ENCODE results near the gene CPLANE1.
"Not testable (repeated sequence)": the region's sequence is repeated elsewhere in the genome, so short reads cannot be mapped to it uniquely, and the experiment has no call there.

The CPLANE1 gene

DNA sequence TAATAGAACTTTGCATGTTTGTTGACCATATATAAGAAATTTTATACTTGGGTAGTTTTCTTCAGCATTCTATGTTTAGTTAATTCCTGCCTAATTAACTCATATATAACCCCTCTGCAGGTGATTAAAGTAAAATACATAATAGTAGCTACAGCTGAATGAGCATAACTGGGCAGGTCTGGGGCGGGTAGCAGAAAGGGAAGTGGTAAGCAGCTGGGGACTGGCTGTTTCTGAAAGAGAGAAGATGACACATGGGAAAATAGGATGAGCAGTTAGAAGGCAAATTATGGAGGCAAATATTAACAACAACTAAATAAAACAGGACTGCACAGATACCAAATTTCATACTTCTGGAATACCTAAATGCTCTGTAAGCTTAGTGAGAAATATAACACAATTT lies 128.1 kb downstream of the CPLANE1 start:
- H3K9me3 ChIP-seq (ENCODE audit: control insufficient read depth, low read length), result no peaks in the 10 kb centered on the region
- peaks cover 4% of the 10 kb centered on the region for H3K4me1 ChIP-seq (ENCODE audit: control insufficient read depth, insufficient read depth, low read length)
- DNase-seq (ENCODE audit: low read depth), result no peak
- H3K9ac ChIP-seq (ENCODE audit: low read length), result no peak overlapping the region
- H3K36me3 ChIP-seq (ENCODE audit: control insufficient read depth, insufficient read depth, low read length, severe bottlenecking), result peaks cover 65% of the 10 kb centered on the region
- H3K4me3 ChIP-seq (ENCODE audit: low read length), result no peak overlapping the region
- no peaks in the 10 kb centered on the region for H3K27me3 ChIP-seq (replicated peaks; ENCODE audit: control insufficient read depth, insufficient read depth, low read length)

DNA sequence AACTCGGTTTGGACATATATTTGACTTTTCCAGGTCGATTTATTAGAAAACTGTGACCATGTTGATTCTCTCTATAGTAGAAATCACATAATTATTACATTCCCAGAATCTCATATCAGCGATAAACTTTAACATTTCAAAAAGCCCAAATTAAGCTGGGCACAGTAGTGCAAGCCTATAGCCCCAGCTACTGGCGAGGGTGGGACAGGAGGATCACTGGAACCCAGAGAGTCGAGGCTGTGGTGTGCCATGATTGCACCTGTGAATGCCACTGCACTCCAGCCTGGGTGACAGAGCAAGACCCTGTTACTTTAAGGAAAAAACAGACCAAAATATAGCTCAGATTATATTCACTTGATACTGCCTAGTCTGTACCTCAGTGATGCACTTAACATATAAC lies 128.9 kb downstream of the CPLANE1 start:
- Histone ChIP-seq H3K9me3 (ENCODE audit: control insufficient read depth, low read length) (no peaks in the 10 kb centered on the region), H3K4me3 (ENCODE audit: low read length) (no peak overlapping the region), H3K9ac (ENCODE audit: low read length) (no peak overlapping the region), H3K27me3 (replicated peaks; ENCODE audit: control insufficient read depth, insufficient read depth, low read length) (no peaks in the 10 kb centered on the region), H3K4me1 (ENCODE audit: control insufficient read depth, insufficient read depth, low read length) (peaks cover 4% of the 10 kb centered on the region), H3K36me3 (ENCODE audit: control insufficient read depth, insufficient read depth, low read length, severe bottlenecking) (peaks cover 65% of the 10 kb centered on the region)
- DNase-seq (ENCODE audit: low read depth), result no peak

DNA sequence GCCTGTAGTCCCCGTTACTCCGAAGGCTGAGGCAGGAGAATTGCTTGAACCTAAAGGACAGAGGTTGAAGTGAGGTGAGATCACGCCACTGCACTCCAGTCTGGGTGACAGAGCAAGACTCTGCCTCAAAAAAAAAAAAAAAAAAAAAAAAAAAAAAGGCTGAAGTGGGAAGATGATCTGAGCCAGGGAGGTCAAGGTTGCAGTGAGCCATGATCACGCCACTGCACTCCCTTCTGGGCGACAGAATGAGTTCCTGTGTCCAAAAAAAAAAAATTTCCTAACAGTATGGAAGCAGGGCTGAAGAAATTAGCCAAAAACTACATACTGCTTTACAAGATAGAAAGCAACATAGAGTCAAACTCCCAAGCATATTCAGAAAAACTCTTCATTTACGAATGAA lies 132.8 kb downstream of the CPLANE1 start:
- Histone ChIP-seq H3K4me1 (ENCODE audit: control insufficient read depth, insufficient read depth, low read length) (peaks cover 4% of the 10 kb centered on the region), H3K4me3 (ENCODE audit: low read length) (no peak overlapping the region), H3K9me3 (ENCODE audit: control insufficient read depth, low read length) (no peaks in the 10 kb centered on the region), H3K9ac (ENCODE audit: low read length) (no peak overlapping the region), H3K36me3 (ENCODE audit: control insufficient read depth, insufficient read depth, low read length, severe bottlenecking) (peaks cover 69% of the 10 kb centered on the region), H3K27me3 (replicated peaks; ENCODE audit: control insufficient read depth, insufficient read depth, low read length) (no peaks in the 10 kb centered on the region)
- DNase-seq (ENCODE audit: low read depth), result no peak

DNA sequence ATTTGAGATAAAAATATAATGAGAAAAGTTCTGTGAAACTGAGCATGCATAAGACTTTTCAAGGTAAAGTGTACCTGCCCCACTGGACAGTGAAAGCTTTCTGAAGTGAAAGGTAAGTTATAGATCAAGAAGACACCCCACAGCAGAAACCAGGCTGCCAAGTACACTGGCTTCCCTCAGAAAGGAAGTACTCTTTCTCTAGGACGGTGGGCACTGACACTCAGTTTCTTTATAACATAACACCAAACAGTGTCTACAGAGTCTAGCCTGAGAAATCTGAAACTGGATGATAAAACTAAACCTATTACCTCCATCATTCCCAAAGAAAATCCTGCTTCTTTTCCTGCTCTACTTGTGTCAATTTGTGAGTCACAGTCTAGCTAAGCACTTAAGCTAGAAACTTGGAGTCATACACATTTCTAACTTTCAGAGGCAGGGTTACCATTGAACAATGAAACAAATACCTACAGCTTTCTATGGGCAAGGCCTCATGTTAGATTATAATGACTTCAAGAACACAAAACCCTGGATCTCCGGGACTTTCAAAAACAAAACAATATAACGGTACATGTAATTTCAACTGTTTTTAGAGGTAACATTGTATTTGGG lies 136.7 kb downstream of the CPLANE1 start:
- H3K9me3 ChIP-seq (ENCODE audit: control insufficient read depth, low read length), result no peaks in the 10 kb centered on the region
- H3K4me1 ChIP-seq (ENCODE audit: control insufficient read depth, insufficient read depth, low read length), result peaks cover 4% of the 10 kb centered on the region
- H3K4me3 ChIP-seq (ENCODE audit: low read length), result no peak overlapping the region
- DNase-seq (ENCODE audit: low read depth), result no peak
- H3K9ac ChIP-seq (ENCODE audit: low read length), result no peak overlapping the region
- H3K36me3 ChIP-seq (ENCODE audit: control insufficient read depth, insufficient read depth, low read length, severe bottlenecking), result peaks cover 59% of the 10 kb centered on the region
- no peaks in the 10 kb centered on the region for H3K27me3 ChIP-seq (replicated peaks; ENCODE audit: control insufficient read depth, insufficient read depth, low read length)

DNA sequence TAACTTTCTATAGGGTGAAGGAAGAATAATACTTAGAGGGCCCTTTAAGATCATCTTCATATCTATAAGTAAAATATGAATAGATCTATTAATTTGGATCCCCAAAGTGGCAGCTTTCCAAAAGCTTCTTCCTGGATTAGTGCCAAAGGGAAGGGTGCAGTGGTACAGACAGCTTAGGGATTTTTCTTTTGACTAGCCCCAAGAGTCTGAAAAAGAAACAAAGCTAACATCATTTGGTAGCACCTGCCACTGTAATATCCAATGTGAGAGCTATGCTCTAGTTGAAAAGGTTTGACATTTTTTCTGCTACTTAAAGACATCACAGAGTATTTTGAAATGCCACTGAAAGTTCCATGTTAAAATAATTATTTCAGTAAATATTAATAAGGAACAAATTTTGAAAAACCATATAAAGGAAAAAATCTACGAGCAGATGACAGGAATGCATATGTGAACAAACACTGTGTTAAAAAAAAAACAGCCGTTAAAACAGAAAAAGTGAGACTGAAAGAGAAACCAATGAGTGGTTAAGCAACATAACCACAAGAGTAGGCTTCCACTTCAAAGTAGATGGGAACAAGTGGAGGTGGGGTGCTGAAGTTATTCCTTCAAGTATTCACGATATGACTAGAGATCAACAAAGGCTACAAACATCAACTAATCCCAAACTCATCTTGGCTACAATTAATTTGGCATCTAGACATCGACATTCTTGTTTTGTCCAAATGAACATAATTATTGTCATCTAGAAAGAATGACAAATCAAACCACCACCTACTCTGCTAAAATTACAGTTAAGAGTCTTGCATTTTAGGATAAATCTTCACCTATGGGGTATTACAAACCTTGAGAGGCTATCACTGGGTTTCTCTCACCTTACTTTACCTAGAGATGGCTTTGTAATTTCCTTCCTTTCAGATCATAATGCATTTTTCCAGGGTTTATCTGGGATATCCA lies 137.5 kb downstream of the CPLANE1 start:
- no peaks in the 10 kb centered on the region for H3K9me3 ChIP-seq (ENCODE audit: control insufficient read depth, low read length)
- peaks cover 2% of the 10 kb centered on the region for H3K4me1 ChIP-seq (ENCODE audit: control insufficient read depth, insufficient read depth, low read length)
- no peak for DNase-seq (ENCODE audit: low read depth)
- H3K36me3 ChIP-seq (ENCODE audit: control insufficient read depth, insufficient read depth, low read length, severe bottlenecking), result peaks cover 62% of the 10 kb centered on the region
- no peaks in the 10 kb centered on the region for H3K27me3 ChIP-seq (replicated peaks; ENCODE audit: control insufficient read depth, insufficient read depth, low read length)
- no peak overlapping the region for H3K9ac ChIP-seq (ENCODE audit: low read length)
- no peak overlapping the region for H3K4me3 ChIP-seq (ENCODE audit: low read length)

DNA sequence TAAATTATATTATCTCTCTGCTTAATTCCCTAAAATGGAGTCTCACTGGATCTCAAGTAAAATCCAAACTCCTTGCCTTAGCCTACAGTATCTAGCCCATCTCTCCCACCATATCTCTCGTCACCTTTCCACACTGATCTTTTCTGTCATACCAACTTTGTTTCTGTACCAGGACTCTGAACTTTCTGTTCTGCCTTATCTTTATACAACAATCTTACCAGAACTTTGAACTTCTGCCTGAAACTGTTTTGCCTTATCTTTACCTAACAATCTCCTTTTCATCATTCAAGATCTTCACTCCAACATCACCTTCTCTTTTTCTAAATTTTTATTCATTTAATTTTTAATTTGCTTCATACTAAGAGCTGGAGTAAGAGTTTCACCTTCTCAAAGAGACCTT lies 139.0 kb downstream of the CPLANE1 start:
- Histone ChIP-seq H3K4me3 (ENCODE audit: low read length) (no peak overlapping the region), H3K9me3 (ENCODE audit: control insufficient read depth, low read length) (no peaks in the 10 kb centered on the region), H3K27me3 (replicated peaks; ENCODE audit: control insufficient read depth, insufficient read depth, low read length) (no peaks in the 10 kb centered on the region), H3K9ac (ENCODE audit: low read length) (no peak overlapping the region), H3K36me3 (ENCODE audit: control insufficient read depth, insufficient read depth, low read length, severe bottlenecking) (peaks cover 68% of the 10 kb centered on the region), H3K4me1 (ENCODE audit: control insufficient read depth, insufficient read depth, low read length) (no peaks in the 10 kb centered on the region)
- DNase-seq (ENCODE audit: low read depth), result no peak

DNA sequence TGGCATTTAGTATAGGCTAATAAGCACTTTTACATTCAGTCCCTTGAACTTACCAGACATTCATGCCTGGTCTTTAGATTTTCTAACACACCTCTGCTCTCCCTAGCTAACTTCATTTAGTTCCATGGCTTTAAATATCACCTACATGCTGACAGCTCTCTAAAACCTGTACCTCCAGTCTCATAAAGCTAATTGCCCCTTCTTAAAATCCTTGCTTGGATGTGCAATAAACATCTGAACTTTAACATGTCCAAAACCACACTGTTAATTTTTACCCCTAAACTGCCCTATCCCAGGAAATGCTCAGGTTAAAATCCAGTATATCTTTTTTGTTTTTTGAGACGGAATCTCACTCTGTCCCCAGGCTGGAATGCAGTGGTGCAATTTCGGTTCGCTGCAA lies 139.8 kb downstream of the CPLANE1 start:
- no peak for DNase-seq (ENCODE audit: low read depth)
- Histone ChIP-seq H3K9ac (ENCODE audit: low read length) (no peak overlapping the region), H3K4me3 (ENCODE audit: low read length) (no peak overlapping the region), H3K27me3 (replicated peaks; ENCODE audit: control insufficient read depth, insufficient read depth, low read length) (no peaks in the 10 kb centered on the region), H3K4me1 (ENCODE audit: control insufficient read depth, insufficient read depth, low read length) (no peaks in the 10 kb centered on the region), H3K36me3 (ENCODE audit: control insufficient read depth, insufficient read depth, low read length, severe bottlenecking) (peaks cover 68% of the 10 kb centered on the region), H3K9me3 (ENCODE audit: control insufficient read depth, low read length) (no peaks in the 10 kb centered on the region)

DNA sequence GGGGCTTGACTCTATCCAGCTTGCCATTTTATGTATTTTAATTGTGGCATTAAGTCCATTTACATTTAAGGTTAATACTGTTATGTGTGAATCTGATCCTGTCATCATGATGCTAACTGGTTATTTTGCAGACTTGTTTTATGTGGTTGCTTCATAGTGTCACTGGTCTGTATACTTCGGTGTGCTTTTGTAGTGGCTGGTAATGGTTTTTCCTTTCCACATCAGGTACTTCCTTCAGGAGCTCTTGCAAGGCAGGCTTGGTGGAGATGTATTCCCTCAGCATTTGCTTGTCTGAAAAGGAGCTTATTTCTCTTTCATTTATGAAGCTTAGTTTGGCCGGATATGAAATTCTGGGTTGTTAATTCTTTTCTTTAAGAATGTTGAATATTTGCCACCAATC lies 145.9 kb downstream of the CPLANE1 start:
- no peaks in the 10 kb centered on the region for H3K27me3 ChIP-seq (replicated peaks; ENCODE audit: control insufficient read depth, insufficient read depth, low read length)
- no peak overlapping the region for H3K9ac ChIP-seq (ENCODE audit: low read length)
- peaks cover 11% of the 10 kb centered on the region for H3K9me3 ChIP-seq (ENCODE audit: control insufficient read depth, low read length)
- H3K36me3 ChIP-seq (ENCODE audit: control insufficient read depth, insufficient read depth, low read length, severe bottlenecking), result peaks cover 48% of the 10 kb centered on the region
- H3K4me3 ChIP-seq (ENCODE audit: low read length), result no peak overlapping the region
- DNase-seq (ENCODE audit: low read depth), result no peak
- no peaks in the 10 kb centered on the region for H3K4me1 ChIP-seq (ENCODE audit: control insufficient read depth, insufficient read depth, low read length)

DNA sequence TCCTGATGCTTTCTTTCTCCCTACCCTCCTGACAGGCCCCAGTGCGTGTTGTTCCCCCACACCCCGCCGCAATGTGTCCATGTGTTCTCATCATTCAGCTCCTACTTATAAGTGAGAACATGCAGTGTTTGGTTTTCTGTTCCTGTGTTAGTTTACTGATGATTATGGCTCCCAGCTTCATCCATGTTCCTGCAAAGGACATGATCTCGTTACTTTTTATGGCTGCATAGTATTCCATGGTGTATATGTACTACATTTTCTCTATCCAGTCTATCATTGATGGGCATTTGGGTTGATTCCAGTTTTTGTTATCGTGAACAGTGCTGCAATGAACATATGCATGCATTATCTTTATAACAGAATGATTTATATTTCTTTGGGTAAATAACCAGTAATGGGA lies 149.9 kb downstream of the CPLANE1 start:
- H3K36me3 ChIP-seq (ENCODE audit: control insufficient read depth, insufficient read depth, low read length, severe bottlenecking), result peaks cover 15% of the 10 kb centered on the region
- H3K4me1 ChIP-seq (ENCODE audit: control insufficient read depth, insufficient read depth, low read length); H3K4me3 ChIP-seq (ENCODE audit: low read length); H3K27me3 ChIP-seq (replicated peaks; ENCODE audit: control insufficient read depth, insufficient read depth, low read length); H3K9ac ChIP-seq (ENCODE audit: low read length); DNase-seq (ENCODE audit: low read depth): not testable (repeated sequence)
- peaks cover 15% of the 10 kb centered on the region for H3K9me3 ChIP-seq (ENCODE audit: control insufficient read depth, low read length)

DNA sequence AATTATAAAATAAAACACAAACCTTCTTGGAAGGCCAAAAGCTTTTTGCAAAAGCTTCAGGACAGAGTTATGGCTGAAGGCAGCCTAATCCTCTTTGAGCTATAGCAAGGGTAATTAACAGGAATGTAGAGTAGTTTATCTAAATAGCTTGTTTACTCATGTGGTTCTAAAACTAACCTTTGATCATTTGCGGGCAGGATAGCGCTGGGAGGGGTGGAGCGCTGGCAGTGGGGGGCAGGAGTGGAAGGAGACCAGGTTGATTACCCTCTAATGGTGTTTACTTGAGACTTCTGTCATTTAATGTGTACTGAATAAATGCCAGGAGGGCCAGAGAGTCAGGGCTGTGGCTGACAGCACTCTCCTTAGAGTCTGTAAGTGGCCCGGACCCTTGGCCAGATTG lies 155.4 kb downstream of the CPLANE1 start:
- not testable (repeated sequence) for H3K27me3 ChIP-seq (replicated peaks; ENCODE audit: control insufficient read depth, insufficient read depth, low read length); H3K9ac ChIP-seq (ENCODE audit: low read length); H3K4me1 ChIP-seq (ENCODE audit: control insufficient read depth, insufficient read depth, low read length); DNase-seq (ENCODE audit: low read depth); H3K9me3 ChIP-seq (ENCODE audit: control insufficient read depth, low read length); H3K36me3 ChIP-seq (ENCODE audit: control insufficient read depth, insufficient read depth, low read length, severe bottlenecking); H3K4me3 ChIP-seq (ENCODE audit: low read length)

DNA sequence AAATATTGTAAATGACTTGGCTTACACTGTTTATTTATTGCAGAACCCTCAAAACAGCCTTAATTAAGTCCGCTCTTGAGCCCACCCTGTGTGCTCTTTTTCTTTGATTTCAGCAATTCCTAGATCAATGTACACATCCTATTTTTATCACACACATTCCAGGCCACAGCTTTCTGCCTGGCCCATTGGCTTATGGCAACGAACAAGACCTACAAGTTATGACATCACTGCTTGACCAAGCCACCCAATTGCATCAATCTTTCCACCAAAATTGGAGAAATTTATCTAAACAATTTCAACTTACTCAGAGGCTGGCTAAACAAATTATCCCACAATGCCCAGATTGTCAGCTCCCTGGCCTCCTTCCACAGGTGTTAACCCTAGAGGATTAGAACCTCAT lies 158.4 kb downstream of the CPLANE1 start:
- Histone ChIP-seq H3K4me3 (ENCODE audit: low read length) (no peak overlapping the region), H3K9me3 (ENCODE audit: control insufficient read depth, low read length) (no peaks in the 10 kb centered on the region), H3K4me1 (ENCODE audit: control insufficient read depth, insufficient read depth, low read length) (no peaks in the 10 kb centered on the region), H3K27me3 (replicated peaks; ENCODE audit: control insufficient read depth, insufficient read depth, low read length) (no peaks in the 10 kb centered on the region), H3K9ac (ENCODE audit: low read length) (no peak overlapping the region), H3K36me3 (ENCODE audit: control insufficient read depth, insufficient read depth, low read length, severe bottlenecking) (no peaks in the 10 kb centered on the region)
- no peak for DNase-seq (ENCODE audit: low read depth)
